GM10266 (cell line): ENCODE measurements around the gene ARSG.
"Not testable (repeated sequence)": the region's sequence is repeated elsewhere in the genome, so short reads cannot be mapped to it uniquely, and the experiment has no call there.

Source experiments
- DNase-seq: peaks from one replicate; pipeline ENCODE4 v3.0.0; 2012; ENCODE audit errors: extremely low spot score
- CTCF ChIP-seq: IDR thresholded peaks from 2 replicates; pipeline ENCODE4 v1.5.1; 2012; ENCODE audit warnings: mild to moderate bottlenecking, low read depth; ENCODE audit not compliant: control insufficient read depth, insufficient read depth; ENCODE audit errors: missing control alignments

The ARSG gene

GRCh38 chr17:68328676-68329075 lies 37.4 kb downstream of the ARSG start:
- DNase-seq: no peak
- TF ChIP-seq CTCF: no peak

- no peak for TF ChIP-seq CTCF
- no peak for DNase-seq
These were observed 38.0 kb downstream of the ARSG start for GRCh38 chr17:68329331-68329730.

GRCh38 chr17:68331932-68332331 lies 40.6 kb downstream of the ARSG start:
- not testable (repeated sequence) for DNase-seq

- TF ChIP-seq CTCF: no peak
- DNase-seq: no peak
These were observed 43.1 kb downstream of the ARSG start for GRCh38 chr17:68334393-68334792.

- no peak for DNase-seq
- no peak for TF ChIP-seq CTCF
These were observed 50.2 kb downstream of the ARSG start for GRCh38 chr17:68341482-68341881.

- no peak for DNase-seq
- TF ChIP-seq CTCF: no peak
These were observed 52.7 kb downstream of the ARSG start for GRCh38 chr17:68343976-68344375.

GRCh38 chr17:68344701-68345136 lies 53.4 kb downstream of the ARSG start:
- DNase-seq: no peak
- TF ChIP-seq CTCF: no peak

- DNase-seq: peak; percentile 43
- no peak for TF ChIP-seq CTCF
These were observed 55.2 kb downstream of the ARSG start for GRCh38 chr17:68346448-68346847.
